K562 (cell line): ENCODE data around the gene BOLA3. TPM values are rescaled to one million over a fixed set of nuclear protein-coding genes. Genes with fewer than 3 reads are reported as not detected.

ENCODE experiments used
- BCL6 ChIP-seq: fragments of 250-450 bp; sonication (Bioruptor Pico); IDR thresholded peaks from 2 replicates; pipeline ENCODE4 v1.4.0; 2020
- ELF1 ChIP-seq: fragments of 200-800 bp; sonication (Bioruptor generic); IDR thresholded peaks from 2 replicates; pipeline ENCODE4 v1.6.1; 2016; ENCODE audit warnings: missing genetic modification characterization, missing compliant biosample characterization
- ELF4 ChIP-seq: fragments of 450-650 bp; formaldehyde crosslinking; IDR thresholded peaks from 2 replicates; pipeline ENCODE4 v1.4.0; 2022; ENCODE audit warnings: missing genetic modification characterization
- FOXJ2 ChIP-seq: fragments of 200-800 bp; sonication (Bioruptor generic); IDR thresholded peaks from 2 replicates; pipeline ENCODE4 v1.6.1; 2016; ENCODE audit warnings: missing genetic modification characterization, missing compliant biosample characterization
- HMG20A ChIP-seq: fragments of 450-650 bp; formaldehyde crosslinking; conservative IDR thresholded peaks from 2 replicates; pipeline ENCODE4 v1.4.0; 2020; ENCODE audit warnings: mild to moderate bottlenecking, mixed read lengths
- HNRNPK ChIP-seq: fragments of 200-400 bp; formaldehyde crosslinking; IDR thresholded peaks from one replicate; pipeline ENCODE4 v1.6.1; 2018; ENCODE audit warnings: mild to moderate bottlenecking, low read depth, low read length; ENCODE audit not compliant: poor library complexity, severe bottlenecking
- MAFF ChIP-seq: IDR thresholded peaks from 2 replicates; pipeline ENCODE4 v1.6.1; 2012; ENCODE audit warnings: low read length, improper control_type of control experiment
- SAFB ChIP-seq: fragments of 200-400 bp; formaldehyde crosslinking; IDR thresholded peaks from 2 replicates; pipeline ENCODE4 v1.6.1; 2017; ENCODE audit warnings: low read depth, low read length, borderline replicate concordance
- STAG1 ChIP-seq: sonication (generic); formaldehyde crosslinking; IDR thresholded peaks from 2 replicates; pipeline ENCODE4 v1.5.0; 2020; ENCODE audit warnings: missing genetic modification reagents, borderline replicate concordance
- USF1 ChIP-seq: sonication (generic); formaldehyde crosslinking; IDR thresholded peaks from 2 replicates; pipeline ENCODE4 v1.9.0; 2022; ENCODE audit warnings: mild to moderate bottlenecking, missing genetic modification reagents
- ZNF197 ChIP-seq: fragments of 200-800 bp; sonication (Bioruptor generic); IDR thresholded peaks from 2 replicates; pipeline ENCODE4 v1.6.1; 2016; ENCODE audit warnings: low read depth, missing genetic modification characterization, missing compliant biosample characterization
- ZNF407 ChIP-seq: fragments of 450-650 bp; IDR thresholded peaks from 2 replicates; pipeline ENCODE4 v1.6.1; 2016; ENCODE audit warnings: low read depth
- ZNF77 ChIP-seq: fragments of 250-450 bp; sonication (Bioruptor Pico); IDR thresholded peaks from 2 replicates; pipeline ENCODE4 v1.5.0; 2020
- polyA plus RNA-seq, 8 experiments: library from polyadenylated mRNA; depleted of rRNA in 4 of 8; stranded (reverse) in 5 of 8; unstranded in 3 of 8; fragments of >200 nt; fragmentation: Nextera tagmentation in 2 of 8; fragmentation: Illumina TruSeq in 1 of 8; extraction: Ambion mirVana in 2 of 8; extraction: Trizol in 1 of 8; gene quantifications; 2 replicates each; pipeline versions ENCODE4 v1.2.1 to v1.2.3, GENCODE V29; 2011 to 2014; ENCODE audit warnings: inconsistent platforms in 1 of 8, missing spikeins in 1 of 8
- total RNA-seq, 7 experiments: library from RNA; depleted of rRNA in 6 of 7; stranded (reverse); fragments of >200 nt in 6 of 7; fragmentation: Illumina TruSeq in 2 of 7; extraction: Trizol in 2 of 7; gene quantifications; 2 replicates each; pipeline versions ENCODE4 v1.2.1 to v1.2.3, GENCODE V29; 2011 to 2021; ENCODE audit warnings: low replicate concordance in 1 of 7
- TF ChIP-seq, protein P1 (sequence below): fragments of 250-450 bp; sonication (Bioruptor Pico); IDR thresholded peaks from 2 replicates; pipeline ENCODE4 v1.4.0; 2020

The BOLA3 gene
- total and polyA plus RNA-seq, 9 of the 15 experiments (the other 6 are each of a cell fraction or from before 2014, with no cell fraction given), result 149 to 619 (median 255) TPM

DNA sequence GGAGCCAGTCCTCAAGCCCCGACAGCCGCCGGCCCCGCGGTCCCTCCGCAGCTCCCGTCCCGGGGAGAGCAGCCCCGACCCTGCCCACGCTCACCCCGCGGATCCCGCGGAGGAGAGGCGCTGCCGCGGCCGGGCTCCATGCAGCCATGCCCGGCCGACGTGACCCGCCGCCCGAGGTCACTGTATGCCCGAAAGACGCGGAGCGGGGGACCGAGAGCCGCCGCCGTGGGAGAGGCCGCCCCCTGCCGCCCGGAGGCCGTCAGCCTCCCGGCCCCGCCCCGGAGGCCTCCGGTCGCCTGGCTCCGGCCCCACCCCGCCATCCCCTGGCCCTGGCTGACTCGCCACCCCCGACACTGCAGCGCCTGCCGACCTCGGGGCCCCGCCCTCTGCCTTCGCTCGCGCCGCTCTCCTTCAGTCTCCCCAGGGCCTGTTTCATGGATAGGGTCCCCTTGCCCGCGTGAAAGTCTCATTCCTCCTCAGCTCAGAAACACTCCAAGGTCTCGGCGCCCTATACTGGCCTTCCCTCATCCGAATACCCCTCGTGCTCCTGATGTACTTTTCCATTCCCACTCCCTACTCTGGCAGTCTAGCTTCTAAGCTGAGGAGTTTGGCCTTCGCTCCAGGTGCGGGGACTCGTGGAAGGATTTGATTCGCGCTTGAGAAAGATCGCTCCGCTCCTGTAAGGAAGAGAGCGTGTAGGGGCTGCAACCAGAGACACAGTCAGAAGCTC lies at the start of gene BOLA3 (continued):
- peak; percentile 31 for TF ChIP-seq HNRNPK
- TF ChIP-seq USF1, result no peak
- TF ChIP-seq ZNF407, result no peak
- TF ChIP-seq ZNF77 (CRISPR knock-in tag), result no peak
- TF ChIP-seq, protein P1, sequence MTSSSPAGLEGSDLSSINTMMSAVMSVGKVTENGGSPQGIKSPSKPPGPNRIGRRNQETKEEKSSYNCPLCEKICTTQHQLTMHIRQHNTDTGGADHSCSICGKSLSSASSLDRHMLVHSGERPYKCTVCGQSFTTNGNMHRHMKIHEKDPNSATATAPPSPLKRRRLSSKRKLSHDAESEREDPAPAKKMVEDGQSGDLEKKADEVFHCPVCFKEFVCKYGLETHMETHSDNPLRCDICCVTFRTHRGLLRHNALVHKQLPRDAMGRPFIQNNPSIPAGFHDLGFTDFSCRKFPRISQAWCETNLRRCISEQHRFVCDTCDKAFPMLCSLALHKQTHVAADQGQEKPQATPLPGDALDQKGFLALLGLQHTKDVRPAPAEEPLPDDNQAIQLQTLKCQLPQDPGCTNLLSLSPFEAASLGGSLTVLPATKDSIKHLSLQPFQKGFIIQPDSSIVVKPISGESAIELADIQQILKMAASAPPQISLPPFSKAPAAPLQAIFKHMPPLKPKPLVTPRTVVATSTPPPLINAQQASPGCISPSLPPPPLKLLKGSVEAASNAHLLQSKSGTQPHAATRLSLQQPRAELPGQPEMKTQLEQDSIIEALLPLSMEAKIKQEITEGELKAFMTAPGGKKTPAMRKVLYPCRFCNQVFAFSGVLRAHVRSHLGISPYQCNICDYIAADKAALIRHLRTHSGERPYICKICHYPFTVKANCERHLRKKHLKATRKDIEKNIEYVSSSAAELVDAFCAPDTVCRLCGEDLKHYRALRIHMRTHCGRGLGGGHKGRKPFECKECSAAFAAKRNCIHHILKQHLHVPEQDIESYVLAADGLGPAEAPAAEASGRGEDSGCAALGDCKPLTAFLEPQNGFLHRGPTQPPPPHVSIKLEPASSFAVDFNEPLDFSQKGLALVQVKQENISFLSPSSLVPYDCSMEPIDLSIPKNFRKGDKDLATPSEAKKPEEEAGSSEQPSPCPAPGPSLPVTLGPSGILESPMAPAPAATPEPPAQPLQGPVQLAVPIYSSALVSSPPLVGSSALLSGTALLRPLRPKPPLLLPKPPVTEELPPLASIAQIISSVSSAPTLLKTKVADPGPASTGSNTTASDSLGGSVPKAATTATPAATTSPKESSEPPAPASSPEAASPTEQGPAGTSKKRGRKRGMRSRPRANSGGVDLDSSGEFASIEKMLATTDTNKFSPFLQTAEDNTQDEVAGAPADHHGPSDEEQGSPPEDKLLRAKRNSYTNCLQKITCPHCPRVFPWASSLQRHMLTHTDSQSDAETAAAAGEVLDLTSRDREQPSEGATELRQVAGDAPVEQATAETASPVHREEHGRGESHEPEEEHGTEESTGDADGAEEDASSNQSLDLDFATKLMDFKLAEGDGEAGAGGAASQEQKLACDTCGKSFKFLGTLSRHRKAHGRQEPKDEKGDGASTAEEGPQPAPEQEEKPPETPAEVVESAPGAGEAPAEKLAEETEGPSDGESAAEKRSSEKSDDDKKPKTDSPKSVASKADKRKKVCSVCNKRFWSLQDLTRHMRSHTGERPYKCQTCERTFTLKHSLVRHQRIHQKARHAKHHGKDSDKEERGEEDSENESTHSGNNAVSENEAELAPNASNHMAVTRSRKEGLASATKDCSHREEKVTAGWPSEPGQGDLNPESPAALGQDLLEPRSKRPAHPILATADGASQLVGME (CRISPR knock-in tag), result no peak
- TF ChIP-seq MAFF, result no peak
- no peak for TF ChIP-seq ELF1 (tag)
- no peak for TF ChIP-seq ELF4 (CRISPR knock-in tag)
- TF ChIP-seq STAG1 (CRISPR knock-in tag), result no peak
- no peak for TF ChIP-seq FOXJ2 (tag)
- no peak for TF ChIP-seq BCL6
- TF ChIP-seq HMG20A, result no peak
- TF ChIP-seq ZNF197 (CRISPR knock-in tag), result no peak
- TF ChIP-seq SAFB, result 0 out of 2 replicates have a peak, but pooled peaks have one; percentile 40
